HepG2 (cell line): ENCODE results near the gene BCO1. TPM values are rescaled to one million over a fixed set of nuclear protein-coding genes. Genes with fewer than 3 reads are reported as not detected.

Source experiments
- ATAC-seq: fragments of 200-7000 bp; cut with Tn5 transposase; 3 replicates; pipeline ENCODE4 v1.9.1; 2020; ENCODE audit warnings: mild to moderate bottlenecking, moderate library complexity
- Bru-seq: library from RNA; stranded (reverse); fragments of 400-500 nt; gene quantifications from one replicate; lab custom pipeline; 2021; lab: Mats Ljungman, UMichigan
- BruChase-seq, 2 experiments: library from RNA; stranded (reverse); fragments of 400-500 nt; gene quantifications; one replicate each; lab custom pipeline; 2021; lab: Mats Ljungman, UMichigan
- BruUV-seq: library from RNA; stranded (reverse); fragments of 400-500 nt; replicated peaks from 2 replicates; lab custom pipeline; 2021; lab: Mats Ljungman, UMichigan
- CTCF ChIA-PET: fragments of 300-600 bp; formaldehyde crosslinking; extraction: SDS; loops from one replicate; lab custom pipeline; 2021; ENCODE audit warnings: low total read pairs, inconsistent platforms, low intra/inter-chr PET ratio; lab: Yijun Ruan, JAX
- POLR2A ChIA-PET: fragments of 350-600 bp; sonication (Branson Sonifier 250); formaldehyde crosslinking; loops from one replicate; lab custom pipeline; 2020; ENCODE audit warnings: antibody characterized with exemption, inconsistent platforms; lab: Yijun Ruan, JAX
- DNase-seq: peaks from one replicate; pipeline ENCODE4 v3.0.0-alpha.2; 2015; ENCODE audit warnings: low spot score
- FAIRE-seq: peaks from 3 replicates; lab custom pipeline; 2011; peaks lifted over from hg19 to GRCh38; lab: Jason Lieb, UNC
- H2AFZ ChIP-seq: one replicate; pipeline ENCODE4 v1.6.1; 2011; ENCODE audit warnings: low read length, inconsistent platforms
- H3K27ac ChIP-seq: fragments of 300-600 bp; 3 replicates; pipeline ENCODE4 v1.8.0; 2011; ENCODE audit warnings: mixed run types, mild to moderate bottlenecking, mixed read lengths, low read length, inconsistent platforms; ENCODE audit not compliant: insufficient read depth; ENCODE audit errors: extremely low read length
- H3K27me3 ChIP-seq, 2 experiments: fragments of 200-600 bp in 1 of 2; 2 replicates in 1 of 2; 3 replicates in 1 of 2; pipeline versions ENCODE4 v1.6.0 to v1.8.0; 2011; ENCODE audit warnings: low read length in 2 of 2, mild to moderate bottlenecking in 2 of 2, moderate library complexity in 2 of 2, inconsistent platforms in 1 of 2; ENCODE audit not compliant: insufficient read depth in 2 of 2, control insufficient read depth in 1 of 2
- H3K36me3 ChIP-seq, 2 experiments: fragments of 200-600 bp in 1 of 2; replicated peaks in 1 of 2; 2 replicates in 1 of 2; 3 replicates in 1 of 2; pipeline versions ENCODE4 v1.5.1 to v1.8.0; 2011; ENCODE audit warnings: low read length in 2 of 2, inconsistent platforms in 1 of 2; ENCODE audit not compliant: insufficient read depth in 2 of 2, control insufficient read depth in 1 of 2
- H3K4me1 ChIP-seq: 2 replicates; pipeline ENCODE4 v1.5.1; 2012; ENCODE audit warnings: low read length, inconsistent platforms; ENCODE audit not compliant: insufficient read depth
- H3K4me2 ChIP-seq: 2 replicates; pipeline ENCODE4 v1.6.0; 2011; ENCODE audit warnings: low read depth, low read length, inconsistent platforms
- H3K4me3 ChIP-seq, 3 experiments: fragments of 200-600 bp in 1 of 3; sonication (generic), shearing (Covaris generic) in 1 of 3; replicated peaks in 1 of 3; 2 replicates each; pipeline ENCODE4 v1.5.1; 2011 to 2016; ENCODE audit warnings: low read length in 3 of 3, inconsistent platforms in 2 of 3, low read depth in 2 of 3, mild to moderate bottlenecking in 2 of 3, control low read depth in 1 of 3, mixed read lengths in 1 of 3; ENCODE audit not compliant: insufficient read depth in 1 of 3
- H3K79me2 ChIP-seq: one replicate; pipeline ENCODE4 v1.6.1; 2011; ENCODE audit warnings: low read length, inconsistent platforms; ENCODE audit not compliant: insufficient read depth
- H3K9ac ChIP-seq: 2 replicates; pipeline ENCODE4 v1.6.0; 2011; ENCODE audit warnings: mild to moderate bottlenecking, low read depth, low read length, inconsistent platforms; ENCODE audit not compliant: insufficient read depth
- H3K9me3 ChIP-seq: 2 replicates; pipeline ENCODE4 v1.5.1; 2012; ENCODE audit warnings: mild to moderate bottlenecking, low read length
- H4K20me1 ChIP-seq: 2 replicates; pipeline ENCODE4 v1.6.0; 2011; ENCODE audit warnings: inconsistent platforms, mild to moderate bottlenecking, low read length, moderate library complexity; ENCODE audit not compliant: insufficient read depth
- ASH2L ChIP-seq: fragments of 300-600, 200-600 bp; sonication (generic); IDR thresholded peaks from 2 replicates; pipeline ENCODE4 v1.7.0; 2017; ENCODE audit warnings: low read depth, mild to moderate bottlenecking, moderate library complexity, mixed read lengths, low read length; ENCODE audit not compliant: insufficient read length
- E2F5 ChIP-seq: sonication (generic); formaldehyde crosslinking; conservative IDR thresholded peaks from 2 replicates; pipeline ENCODE4 v1.4.0; 2020; ENCODE audit warnings: missing genetic modification reagents
- GABPA ChIP-seq, 2 experiments: IDR thresholded peaks; 2 replicates each; pipeline ENCODE4 v1.6.1; 2011 to 2016; ENCODE audit warnings: low read depth in 2 of 2, low read length in 1 of 2, missing biosample characterization in 1 of 2, missing genetic modification characterization in 1 of 2
- HNRNPUL1 ChIP-seq: fragments of 200-400 bp; formaldehyde crosslinking; IDR thresholded peaks from 2 replicates; pipeline ENCODE4 v1.6.1; 2017; ENCODE audit warnings: low read depth, mild to moderate bottlenecking, low read length, moderate library complexity
- IRF1 ChIP-seq: sonication (generic); formaldehyde crosslinking; IDR thresholded peaks from 2 replicates; pipeline ENCODE4 v1.4.0; 2020; ENCODE audit warnings: low read depth, mild to moderate bottlenecking, missing genetic modification reagents
- NCOA5 ChIP-seq: sonication (generic); formaldehyde crosslinking; IDR thresholded peaks from 2 replicates; pipeline ENCODE4 v1.4.0; 2020; ENCODE audit warnings: missing genetic modification reagents
- NFATC3 ChIP-seq: sonication (generic); formaldehyde crosslinking; IDR thresholded peaks from 2 replicates; pipeline ENCODE4 v1.5.1; 2020; ENCODE audit warnings: mild to moderate bottlenecking, missing genetic modification reagents
- NR2C2 ChIP-seq: sonication (generic); formaldehyde crosslinking; IDR thresholded peaks from 2 replicates; pipeline ENCODE4 v1.4.0; 2020; ENCODE audit warnings: missing genetic modification reagents, mild to moderate bottlenecking, moderate library complexity, borderline replicate concordance
- ONECUT2 ChIP-seq: sonication (generic); formaldehyde crosslinking; IDR thresholded peaks from 2 replicates; pipeline ENCODE4 v1.4.0; 2020; ENCODE audit warnings: missing genetic modification reagents
- SIX4 ChIP-seq: sonication (generic); formaldehyde crosslinking; IDR thresholded peaks from 2 replicates; pipeline ENCODE4 v1.4.0; 2020; ENCODE audit warnings: missing genetic modification reagents
- TAF15 ChIP-seq: fragments of 200-400 bp; formaldehyde crosslinking; IDR thresholded peaks from one replicate; pipeline ENCODE4 v1.6.1; 2018; ENCODE audit warnings: mild to moderate bottlenecking, low read depth, low read length; ENCODE audit not compliant: poor library complexity, severe bottlenecking
- ZBTB7B ChIP-seq: sonication (generic); formaldehyde crosslinking; IDR thresholded peaks from 2 replicates; pipeline ENCODE4 v1.4.0; 2020; ENCODE audit warnings: missing genetic modification reagents
- ZNF207 ChIP-seq: fragments of 450-650 bp; IDR thresholded peaks from 2 replicates; pipeline ENCODE4 v1.6.1; 2016; ENCODE audit warnings: antibody characterized with exemption, borderline replicate concordance
- ZNF558 ChIP-seq: sonication (generic); formaldehyde crosslinking; IDR thresholded peaks from 2 replicates; pipeline ENCODE4 v1.9.0; 2022; ENCODE audit warnings: mild to moderate bottlenecking, missing genetic modification reagents, borderline replicate concordance
- ZNF720 ChIP-seq: sonication (generic); formaldehyde crosslinking; IDR thresholded peaks from 2 replicates; pipeline ENCODE4 v1.4.0; 2020; ENCODE audit warnings: missing genetic modification reagents
- ZNF839 ChIP-seq: sonication (generic); formaldehyde crosslinking; IDR thresholded peaks from 2 replicates; pipeline ENCODE4 v1.4.0; 2020; ENCODE audit warnings: missing genetic modification reagents, mild to moderate bottlenecking, borderline replicate concordance
- ZSCAN21 ChIP-seq: sonication (generic); formaldehyde crosslinking; IDR thresholded peaks from 2 replicates; pipeline ENCODE4 v1.8.0; 2022; ENCODE audit warnings: mild to moderate bottlenecking, missing genetic modification reagents, moderate library complexity, borderline replicate concordance
- WGBS: methylation state at CpG from one replicate; pipeline ENCODE4 v1.1.6; 2017; ENCODE audit warnings: low lambda C conversion rate; 5-methylcytosine and 5-hydroxymethylcytosine counted together
- in situ Hi-C: cut with HindIII; loops from 2 replicates; pipeline ENCODE4 v1.10.0; 2017; ENCODE audit warnings: low pct_unique_long_range_greater_than_20kb; ENCODE audit not compliant: extremely low pct_ligation_motif_present
- intact Hi-C: fragments of 100-400 bp; cut with micrococcal nuclease; formaldehyde crosslinking; loops from one replicate; pipeline ENCODE4 v1.10.0; 2022; ENCODE audit not compliant: unreplicated experiment
- long read RNA-seq, 2 experiments: library from RNA in 1 of 2; library from polyadenylated mRNA in 1 of 2; stranded (forward) in 1 of 2; unstranded in 1 of 2; transcript quantifications; one replicate each; pipeline ENCODE4 v2.0.0, GENCODE V29; 2019 to 2022
- polyA minus RNA-seq, 3 experiments: library from RNA; depleted of rRNA, polyadenylated mRNA; stranded (reverse); fragments of >200 nt; gene quantifications; 2 replicates each; pipeline ENCODE4 v1.2.3, GENCODE V29; 2011; ENCODE audit warnings: low replicate concordance in 1 of 3
- polyA plus RNA-seq, 8 experiments: library from polyadenylated mRNA; depleted of rRNA in 3 of 8; stranded (reverse) in 7 of 8; unstranded in 1 of 8; fragments of >200 nt; fragmentation: Illumina TruSeq in 4 of 8; extraction: Trizol in 4 of 8; gene quantifications; 2 replicates each; pipeline versions ENCODE4 v1.2.1 to v1.2.3, GENCODE V29; 2011 to 2016; ENCODE audit warnings: low read depth in 4 of 8, missing spikeins in 1 of 8, mixed read lengths in 1 of 8; ENCODE audit not compliant: insufficient read depth in 1 of 8
- total RNA-seq, 5 experiments: library from RNA; depleted of rRNA; stranded (reverse); fragments of >200 nt; fragmentation: Illumina TruSeq; extraction: Trizol; gene quantifications; 2 replicates each; pipeline ENCODE4 v1.2.3, GENCODE V29; 2016; ENCODE audit warnings: low read depth in 1 of 5

BCO1 gene
- total RNA-seq (2016; rRNA removed; fragmentation: Illumina TruSeq; extraction: Trizol) (0.11 TPM in 1 of 2 replicates, not detected in the other), polyA plus RNA-seq (2011; rRNA removed) (not detected in 2 replicates), polyA minus RNA-seq (2011; rRNA and poly(A)+ RNA removed; ENCODE audit: low replicate concordance) (not detected in 2 replicates), Bru-seq, nascent RNA (percentile 10 among the genes with signal in this experiment), BruChase-seq, experiment 1, labeled RNA remaining after a 6-hour chase (percentile 6 among the genes with signal in this experiment), BruChase-seq, experiment 2, labeled RNA remaining after a 2-hour chase (percentile 6 among the genes with signal in this experiment)
- not detected in 2 replicates for total RNA-seq (2016; cell fraction: cytosol; rRNA removed; fragmentation: Illumina TruSeq; extraction: Trizol; ENCODE audit: low read depth)
- 0.09 and 0.21 TPM in 2 replicates for total RNA-seq (2016; cell fraction: insoluble cytoplasmic fraction; rRNA removed; fragmentation: Illumina TruSeq; extraction: Trizol)
- not detected in 2 replicates for total RNA-seq (2016; cell fraction: membrane; rRNA removed; fragmentation: Illumina TruSeq; extraction: Trizol)
- total RNA-seq (2016; cell fraction: nucleus; rRNA removed; fragmentation: Illumina TruSeq; extraction: Trizol): not detected in 2 replicates
- polyA plus RNA-seq (2011; cell fraction: cytosol; rRNA removed): 0.08 TPM in 1 of 2 replicates, not detected in the other
- not detected in 2 replicates for polyA plus RNA-seq (2011; cell fraction: nucleus; rRNA removed)
- 0.17 TPM in 1 of 2 replicates, not detected in the other for polyA plus RNA-seq (2012)
- polyA plus RNA-seq (2016; cell fraction: cytosol; fragmentation: Illumina TruSeq; extraction: Trizol; ENCODE audit: low read depth): 0.07 and 0.12 TPM in 2 replicates
- polyA plus RNA-seq (2016; cell fraction: insoluble cytoplasmic fraction; fragmentation: Illumina TruSeq; extraction: Trizol; ENCODE audit: low read depth): 0.20 TPM in 1 of 2 replicates, not detected in the other
- 0.17 TPM in 1 of 2 replicates, not detected in the other for polyA plus RNA-seq (2016; cell fraction: membrane; fragmentation: Illumina TruSeq; extraction: Trizol; ENCODE audit: low read depth)
- not detected in 2 replicates for polyA plus RNA-seq (2016; cell fraction: nucleus; fragmentation: Illumina TruSeq; extraction: Trizol; ENCODE audit: insufficient read depth, low read depth)
- not detected in 2 replicates for polyA minus RNA-seq (2011; cell fraction: cytosol; rRNA and poly(A)+ RNA removed)
- not detected in 2 replicates for polyA minus RNA-seq (2011; cell fraction: nucleus; rRNA and poly(A)+ RNA removed)
- long read RNA-seq, experiment 1: 0 reads
- long read RNA-seq, experiment 2: 0 reads

- no peaks in the 10 kb centered on the region for H3K9me3 ChIP-seq
- intact Hi-C loops (no loop called here), in situ Hi-C loops (no loop called here)
- no peaks in the 10 kb centered on the region for H3K79me2 ChIP-seq
- POLR2A ChIA-PET: no interaction called here
- H3K27me3 ChIP-seq: peaks cover 0 to 12% of the 10 kb centered on the region in 2 experiments; a peak in 2 of 5 replicates
- no peaks in the 10 kb centered on the region for H3K36me3 ChIP-seq
- peak within 1 kb of the TSS; percentile 59 for H2AFZ ChIP-seq
- FAIRE-seq (no peak), ATAC-seq (peak; percentile 67), DNase-seq (peak; percentile 35)
- peak within 1 kb of the TSS; percentile 34; the same call in 1 of the 2 replicates for H3K9ac ChIP-seq
- H3K4me1 ChIP-seq: peaks cover 19% of the 10 kb centered on the region
- no peak within 1 kb of the TSS for H3K27ac ChIP-seq
- peak within 1 kb of the TSS; percentile 96 for H3K4me2 ChIP-seq
- 1% methylated on average over 10 of the region's 10 CpGs for WGBS
- no peaks in the 10 kb centered on the region for H4K20me1 ChIP-seq
- peak within 1 kb of the TSS; percentile 34 to 69 (median 56) for H3K4me3 ChIP-seq
- no TSS peak for BruUV-seq
- CTCF ChIA-PET: no interaction called here
- TF ChIP-seq ZBTB7B (CRISPR knock-in tag) (no peak), NFATC3 (CRISPR knock-in tag) (no peak), IRF1 (CRISPR knock-in tag) (0 out of 2 replicates have a peak, but pooled peaks have one; percentile 27), HNRNPUL1 (no peak), TAF15 (no peak), ONECUT2 (CRISPR knock-in tag) (peak; percentile 65), E2F5 (CRISPR knock-in tag) (no peak), NCOA5 (CRISPR knock-in tag) (no peak), ASH2L (peak; percentile 47), GABPA (IDR thresholded peaks at IDR 0.05; ENCODE audit: low read depth, low read length) (no peak), GABPA (CRISPR knock-in tag; IDR thresholded peaks at IDR 0.05; ENCODE audit: low read depth) (no peak), NR2C2 (no peak), ZNF720 (CRISPR knock-in tag) (no peak), ZNF207 (no peak), SIX4 (CRISPR knock-in tag) (0 out of 2 replicates have a peak, but pooled peaks have one; percentile 35), ZNF839 (CRISPR knock-in tag) (no peak), ZSCAN21 (CRISPR knock-in tag) (no peak), ZNF558 (CRISPR knock-in tag) (no peak)
Measured at GRCh38 chr16:81238296-81239011, at the start of gene BCO1. Gene BCO1 (plus strand): TSS chr16:81238689. CDS start chr16:81238909, 220 bp downstream.
